Kidney epithelial cell (primary cell): ENCODE data around the gene ACOT9. TPM values are rescaled to one million over a fixed set of nuclear protein-coding genes. Genes with fewer than 3 reads are reported as not detected.

Experiments
- DNase-seq: peaks from one replicate; pipeline ENCODE4 v3.0.0-alpha.2; 2010; ENCODE audit warnings: low read depth
- H3K27me3 ChIP-seq: 2 replicates; pipeline ENCODE4 v1.6.0; 2011; ENCODE audit warnings: low read length; ENCODE audit not compliant: control insufficient read depth, insufficient read depth
- H3K36me3 ChIP-seq: 2 replicates; pipeline ENCODE4 v1.5.1; 2011; ENCODE audit warnings: low read length; ENCODE audit not compliant: control insufficient read depth, insufficient read depth
- H3K4me3 ChIP-seq: 2 replicates; pipeline ENCODE4 v1.5.1; 2011; ENCODE audit warnings: low read depth, mild to moderate bottlenecking, control low read depth, low read length
- CTCF ChIP-seq: IDR thresholded peaks from 2 replicates; pipeline ENCODE4 v1.5.1; 2011; ENCODE audit warnings: mild to moderate bottlenecking, moderate library complexity, low read length, control low read depth, inconsistent platforms; ENCODE audit not compliant: insufficient read depth, poor library complexity, severe bottlenecking
- total RNA-seq: library from RNA; depleted of rRNA; stranded (reverse); fragments of >200 nt; gene quantifications from 2 replicates; pipeline ENCODE4 v1.2.3, GENCODE V29; 2015

The ACOT9 gene
- total RNA-seq, 1 donor from 2014 or later = 55.5 TPM

- no peaks in the 10 kb centered on the region for H3K27me3 ChIP-seq
- no peak for DNase-seq
- H3K36me3 ChIP-seq = no peaks in the 10 kb centered on the region
- no peak overlapping the region for H3K4me3 ChIP-seq
- no peak for TF ChIP-seq CTCF
These were observed 87.0 kb downstream of the ACOT9 start for GRCh38 chrX:23656091-23656490.

Other genes with a start within 250 kb of the ACOT9 start
- 181 and 193 TPM in 2 replicates for gene PRDX4, start 75.8 kb downstream of the ACOT9 start, total RNA-seq
- 1,000 and 1,207 TPM in 2 replicates for gene SAT1, start 39.9 kb upstream of the ACOT9 start, total RNA-seq
- 14.0 and 17.3 TPM in 2 replicates for gene APOO, start 164.7 kb upstream of the ACOT9 start, total RNA-seq
- gene CXorf58, start 164.7 kb upstream of the ACOT9 start, total RNA-seq = 0.34 TPM in 1 of 2 replicates, not detected in the other